ENCODE data around the gene NOL4L.

NOL4L gene

DNA sequence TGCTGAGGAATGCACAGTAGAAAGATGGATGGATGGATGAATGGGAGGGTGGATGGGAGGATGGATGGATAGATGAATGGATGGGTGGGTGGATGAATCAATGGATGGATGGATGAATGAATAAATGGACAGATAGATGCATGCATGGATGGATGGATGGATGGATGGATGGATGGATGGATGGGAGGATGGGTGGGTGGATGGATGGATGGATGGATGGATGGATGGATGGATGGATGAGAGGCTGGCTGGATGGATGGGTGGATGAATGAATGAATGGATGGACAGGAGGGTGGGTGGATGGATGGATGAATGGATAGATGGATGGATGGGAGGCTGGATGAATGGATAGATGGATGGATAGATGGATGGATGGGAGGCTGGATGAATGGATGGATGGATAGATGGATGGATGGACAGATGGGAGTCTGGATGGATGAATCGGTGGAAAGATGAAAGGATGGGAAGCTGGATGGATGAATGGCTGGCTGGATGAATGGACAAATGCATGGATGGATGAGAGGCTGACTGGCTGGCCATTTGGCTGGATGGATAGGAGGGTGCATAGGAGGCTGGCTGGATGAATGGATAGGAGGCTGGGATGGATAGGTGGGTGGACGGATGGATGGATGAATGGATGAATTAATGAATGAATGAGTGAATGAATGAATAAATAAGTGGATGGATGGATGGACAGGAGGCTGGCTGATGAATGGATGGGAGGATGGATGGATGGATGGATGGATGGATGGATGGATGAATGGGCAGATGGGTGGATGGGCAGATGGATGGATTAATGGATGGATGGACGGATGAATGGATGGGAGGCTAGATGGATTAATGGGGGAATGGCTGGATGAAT lies 28.3 kb upstream of the NOL4L start:
- no peak for DNase-seq

DNA sequence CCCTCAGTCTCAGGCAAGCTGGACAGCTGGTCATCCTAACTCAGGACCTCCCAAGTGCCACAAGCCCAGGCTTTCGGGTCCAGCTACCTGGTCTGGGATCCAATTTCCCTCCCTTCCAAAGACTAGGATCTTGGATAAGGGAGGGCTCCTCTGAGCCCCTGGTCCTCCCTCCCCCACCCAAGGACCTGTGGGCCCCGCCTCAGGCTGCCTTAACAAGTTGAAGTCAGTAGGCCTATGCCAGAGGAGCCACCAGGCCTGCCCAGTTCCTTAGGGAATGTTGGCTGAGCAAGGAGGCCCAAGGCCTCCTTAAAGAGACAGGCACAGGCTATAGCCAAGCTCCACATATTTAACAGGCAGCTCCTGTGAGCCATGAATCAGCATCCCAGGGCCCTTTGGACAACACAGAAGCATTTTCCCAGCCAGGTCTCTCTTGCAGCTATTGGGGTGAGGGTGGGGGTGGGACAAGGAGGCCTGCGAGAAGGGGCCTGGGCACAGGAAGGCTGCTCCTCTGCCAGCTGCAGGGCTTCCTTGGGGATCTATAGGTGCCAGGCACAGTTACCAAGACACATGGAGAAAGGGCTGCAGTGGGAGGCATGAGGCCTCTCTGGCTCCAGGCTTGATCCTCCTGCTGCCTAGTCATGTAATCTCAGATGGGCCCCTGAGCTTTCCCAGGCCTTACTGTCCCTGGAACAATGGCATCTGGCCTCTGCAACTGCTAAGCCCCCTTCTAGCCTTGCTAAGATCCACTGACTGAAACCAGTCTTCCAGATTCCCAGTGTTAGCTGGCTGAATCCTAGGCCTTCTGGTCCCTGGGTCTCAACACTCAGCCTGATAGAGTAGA lies 27.4 kb upstream of the NOL4L start:
- DNase-seq, result no peak

DNA sequence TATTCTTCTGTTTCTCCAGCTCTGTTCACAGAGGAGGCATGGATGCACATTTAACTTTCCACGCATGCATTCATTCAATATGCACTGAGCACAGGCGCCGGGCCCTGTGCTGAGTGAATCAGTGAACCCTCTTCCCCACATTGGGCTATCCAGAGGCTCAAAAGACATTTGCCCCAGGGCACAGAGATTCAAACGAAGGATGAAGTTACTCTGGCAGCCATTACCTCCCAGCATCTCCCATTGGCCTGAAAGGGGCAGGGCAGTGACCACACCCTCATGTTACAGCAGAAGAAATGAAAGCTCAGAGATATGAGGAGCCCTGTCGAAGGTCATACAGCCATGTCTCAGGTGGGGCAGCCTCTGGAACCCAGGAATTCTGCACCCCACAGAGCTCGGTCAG lies 26.7 kb upstream of the NOL4L start:
- DNase-seq, result no peak

DNA sequence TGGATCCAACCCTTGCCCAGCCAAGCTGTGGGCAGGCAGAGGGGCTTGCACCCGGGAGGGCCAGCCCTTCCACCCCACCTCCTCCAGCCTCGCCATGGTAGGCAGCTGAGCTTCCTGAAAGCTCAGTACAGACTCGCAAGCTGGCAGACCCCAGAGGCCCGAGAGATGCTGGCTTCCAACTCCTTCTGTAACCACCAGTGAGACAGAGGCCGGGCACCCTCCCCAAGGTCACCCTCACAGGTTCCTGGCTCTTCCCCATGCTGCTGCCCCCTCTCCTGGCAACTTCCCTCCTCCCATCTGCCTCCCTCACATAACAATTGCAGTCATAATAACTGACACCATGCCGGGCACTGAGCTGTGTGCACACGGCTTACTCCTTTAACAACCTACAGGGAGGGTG lies 26.2 kb upstream of the NOL4L start:
- DNase-seq, result peak in 3 of 4 experiments; percentile 26 to 33 (median 32)

DNA sequence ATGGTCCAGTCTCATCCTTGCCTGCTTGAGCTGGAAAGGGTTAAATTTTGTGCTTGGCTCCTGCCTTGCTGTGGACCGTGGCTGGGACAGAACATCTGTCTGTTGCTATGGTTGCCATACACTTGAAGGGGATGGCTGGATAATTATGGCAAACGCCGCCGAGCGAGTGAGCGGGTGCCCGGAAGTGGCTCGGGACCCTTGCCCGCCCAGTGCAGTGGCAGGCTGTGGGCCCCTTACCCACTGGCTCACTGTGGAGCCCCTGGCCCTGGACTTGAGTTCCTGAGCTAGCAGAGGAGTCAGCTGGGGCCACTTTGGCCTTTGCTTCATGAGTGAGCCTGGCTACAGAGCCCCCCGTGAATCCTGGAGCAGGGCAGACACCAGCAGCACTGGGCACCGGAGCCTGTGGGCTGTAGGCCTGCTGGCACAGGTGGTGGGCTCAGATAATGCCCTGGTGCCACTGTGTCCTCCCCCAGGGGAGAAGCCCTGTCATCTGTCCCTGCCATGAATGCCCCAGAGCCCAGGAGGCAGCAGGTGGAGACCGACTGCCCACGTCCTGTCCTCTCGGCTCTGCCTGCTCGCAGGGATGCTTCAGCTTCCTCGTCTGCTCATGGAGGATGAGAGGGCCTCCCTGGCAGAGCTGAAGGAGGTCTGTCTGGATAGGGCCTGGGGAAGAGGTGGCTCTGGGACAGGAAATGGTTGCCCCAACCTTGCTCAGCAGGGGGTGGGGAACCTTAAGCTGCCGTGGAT lies 25.5 kb upstream of the NOL4L start:
- DNase-seq, result no peak

DNA sequence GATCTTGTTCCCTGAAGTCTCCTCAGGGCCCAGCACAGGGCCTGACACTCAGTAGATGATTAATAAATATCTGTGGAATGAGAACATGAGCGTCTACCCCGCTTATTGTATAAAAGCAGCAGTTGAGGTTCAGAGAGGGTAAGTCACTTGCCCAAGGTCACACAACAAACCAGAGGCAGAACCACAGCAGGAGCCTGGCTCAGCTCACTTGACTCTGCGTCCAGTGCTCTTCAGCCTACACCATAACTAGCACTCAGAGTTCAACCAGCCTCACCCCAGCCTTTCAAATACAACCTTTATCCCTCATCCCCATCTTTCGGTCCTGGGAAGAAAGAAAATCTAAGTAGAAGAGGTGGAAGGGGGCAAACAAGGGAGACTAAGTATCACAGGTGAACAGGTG lies 24.9 kb upstream of the NOL4L start:
- DNase-seq, result no peak

DNA sequence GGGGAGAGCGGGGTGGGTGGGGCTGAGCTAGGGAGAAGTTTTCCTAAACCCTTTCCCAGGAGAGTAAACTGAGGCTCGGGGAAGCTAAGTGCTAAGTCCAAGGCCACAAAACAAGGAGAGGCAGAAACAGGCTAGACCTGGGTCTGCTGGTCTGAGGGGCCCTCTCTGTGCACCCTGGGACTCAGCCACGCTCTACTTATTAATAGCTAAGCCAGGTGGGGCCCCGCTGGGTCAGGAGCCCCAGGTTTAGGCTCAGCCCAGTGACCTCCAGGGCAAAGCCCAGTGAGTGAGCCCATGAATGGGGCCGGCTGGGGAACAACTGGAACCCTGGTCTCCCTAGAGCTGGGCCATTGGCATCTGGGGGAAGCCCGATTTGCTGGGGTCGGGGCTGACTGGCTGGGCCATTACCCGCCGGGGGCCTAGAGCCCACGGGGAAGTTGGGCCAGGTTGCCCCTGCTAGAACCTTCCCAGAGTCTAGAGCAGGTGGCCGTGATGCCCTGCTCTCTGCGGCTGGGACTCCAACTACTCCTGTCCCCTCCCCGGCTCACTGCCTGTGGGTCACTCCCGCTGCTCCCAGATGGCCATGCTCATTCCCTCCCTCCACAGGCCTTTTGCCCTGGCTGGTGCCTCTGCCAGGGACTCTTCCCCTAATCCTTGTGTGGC lies 24.1 kb upstream of the NOL4L start:
- no peak for DNase-seq

DNA sequence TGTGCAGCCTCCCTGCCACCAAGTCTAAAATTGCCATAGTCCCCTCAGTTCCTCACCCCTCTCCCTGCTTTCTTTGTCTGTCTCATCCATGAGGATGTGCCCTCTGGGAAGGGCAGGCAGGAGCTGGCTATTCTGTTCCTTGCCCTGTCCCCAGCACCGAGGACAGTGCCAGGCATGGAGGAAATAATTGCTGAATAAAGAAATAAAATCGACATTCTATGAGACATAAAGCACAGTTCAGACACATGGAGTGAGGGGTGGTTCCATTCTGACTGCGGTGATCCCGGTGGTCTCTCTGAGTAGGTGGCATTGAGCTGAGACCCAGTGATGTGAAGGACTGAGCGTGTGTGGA lies 23.5 kb upstream of the NOL4L start:
- no peak for DNase-seq

DNA sequence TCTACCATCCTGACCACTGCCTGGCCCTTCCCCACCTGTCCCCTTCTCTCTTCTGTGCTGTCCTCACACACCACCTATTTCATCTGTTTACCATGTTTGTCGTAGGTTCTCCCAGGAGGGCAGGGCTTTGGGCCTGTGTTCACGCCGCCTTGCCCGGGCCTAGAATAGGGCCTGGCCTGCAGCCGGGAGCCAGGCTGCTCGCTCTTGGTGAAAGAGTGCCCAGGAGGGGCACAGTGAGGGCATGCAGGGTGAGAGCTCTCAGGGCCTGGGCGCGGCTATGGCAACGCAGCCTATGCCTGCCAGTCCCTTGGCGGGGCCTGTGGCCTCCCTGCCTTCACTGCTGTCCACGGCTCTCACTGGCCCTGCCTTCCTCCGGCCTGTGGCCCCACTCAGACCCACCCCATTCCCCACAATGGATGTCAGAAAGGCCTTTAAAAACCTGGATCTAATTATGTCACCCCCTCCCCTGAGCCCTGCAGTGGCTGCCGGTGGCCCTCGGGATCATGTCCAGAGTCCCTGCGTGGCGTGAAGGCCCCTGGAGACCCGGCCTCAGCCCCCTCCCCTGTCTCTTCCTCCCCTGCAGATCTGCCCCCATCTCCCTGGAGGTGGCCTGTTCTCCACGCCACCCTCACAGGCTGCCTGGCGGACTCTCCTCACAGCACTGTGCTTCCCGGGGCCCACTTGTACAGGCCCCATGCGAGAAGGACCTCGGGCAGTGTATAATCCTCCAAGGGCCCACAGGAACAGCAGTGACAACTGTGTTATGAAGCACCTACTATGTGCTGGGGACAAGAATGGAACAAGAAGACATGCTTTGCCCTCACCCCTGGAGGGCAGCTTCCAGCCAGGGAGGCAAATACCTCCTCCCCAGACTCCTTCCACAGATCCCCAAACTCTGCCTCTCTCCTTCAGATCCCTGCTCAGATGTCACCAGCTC lies 22.9 kb upstream of the NOL4L start:
- no peak for DNase-seq

DNA sequence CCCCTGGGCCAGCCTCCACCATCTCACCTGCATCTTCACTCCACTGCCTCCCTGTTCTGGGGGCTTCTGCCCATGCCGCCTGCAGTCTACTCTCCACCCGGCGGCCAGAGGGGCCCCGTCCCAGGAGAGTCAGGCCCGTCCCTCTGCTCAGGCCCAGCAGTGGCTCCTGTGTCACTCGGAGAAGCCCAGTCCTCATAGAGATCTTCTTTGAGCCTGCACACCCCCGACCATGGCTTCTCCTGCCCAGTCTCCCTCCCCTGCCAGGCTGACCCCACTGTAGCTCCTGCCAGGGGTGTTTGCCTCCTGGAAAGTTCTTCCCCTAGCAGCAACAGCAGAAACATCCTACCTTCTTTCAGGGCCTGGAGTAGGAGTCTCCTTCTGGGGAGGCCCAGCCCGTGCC lies 22.2 kb upstream of the NOL4L start:
- DNase-seq, result no peak

DNA sequence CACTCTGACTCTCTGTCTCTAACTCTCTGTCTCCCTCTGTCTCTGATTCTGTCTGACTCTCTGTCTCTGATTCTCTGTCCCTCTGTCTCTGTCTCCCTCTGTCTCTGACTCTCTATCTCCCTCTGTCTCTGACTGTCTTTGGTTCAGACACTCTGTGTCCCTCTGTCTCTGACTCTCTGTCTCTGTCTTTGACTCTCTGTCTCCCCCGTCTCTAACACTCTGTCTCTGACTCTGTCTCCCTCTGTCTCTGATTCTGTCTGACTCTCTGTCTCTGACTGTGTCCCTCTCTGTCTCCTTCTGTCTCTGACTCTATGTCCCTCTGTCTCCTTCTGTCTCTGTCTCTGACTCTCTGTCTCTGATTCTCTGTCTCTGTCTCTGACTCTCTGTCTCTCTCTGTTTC lies 21.7 kb upstream of the NOL4L start:
- no peak for DNase-seq

DNA sequence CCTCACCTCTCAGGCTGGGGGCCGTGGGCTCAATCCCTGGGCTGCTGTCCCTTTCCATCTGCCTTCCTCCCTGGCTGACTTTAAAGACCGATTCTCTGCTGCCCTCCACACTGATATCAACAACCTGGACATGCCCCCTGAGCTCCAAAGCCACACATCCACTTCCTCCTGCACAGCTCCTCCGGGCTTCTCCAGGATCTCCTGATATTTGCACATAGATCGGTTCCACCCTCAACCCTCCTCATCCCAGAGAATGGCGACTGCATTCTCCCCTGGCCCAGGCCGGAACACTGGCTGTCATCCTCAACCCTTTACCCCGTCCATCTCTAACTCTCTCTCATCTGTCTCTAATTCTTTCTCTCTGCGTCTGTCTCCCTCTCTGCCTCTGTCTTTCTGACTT lies 21.0 kb upstream of the NOL4L start:
- peak in 1 of 4 experiments; percentile 20 for DNase-seq

DNA sequence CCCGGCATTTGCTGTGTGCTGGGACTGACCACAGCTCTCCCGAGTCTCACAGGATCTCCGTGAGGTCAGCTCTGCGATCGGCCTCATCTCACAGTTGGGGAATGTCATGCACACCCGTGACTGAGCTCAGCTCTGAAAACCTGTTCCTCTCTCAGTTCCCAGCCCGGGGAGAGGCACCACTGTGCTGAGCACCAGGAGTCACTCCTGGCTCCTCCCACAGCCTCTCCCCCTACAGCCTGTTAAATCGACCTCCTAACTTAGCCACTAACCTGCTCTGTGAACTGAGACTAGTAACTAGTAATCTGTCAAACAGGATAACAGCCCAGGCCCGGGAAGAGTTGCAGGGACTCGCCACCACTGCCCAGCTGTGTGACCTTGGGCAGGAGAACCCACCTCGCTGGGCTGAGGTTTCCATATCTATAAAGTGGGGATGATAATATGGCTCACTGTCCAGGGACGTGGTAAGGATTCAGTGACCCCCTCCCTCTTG lies 20.1 kb upstream of the NOL4L start:
- peak; percentile 93 to 97 (median 95) for DNase-seq

DNA sequence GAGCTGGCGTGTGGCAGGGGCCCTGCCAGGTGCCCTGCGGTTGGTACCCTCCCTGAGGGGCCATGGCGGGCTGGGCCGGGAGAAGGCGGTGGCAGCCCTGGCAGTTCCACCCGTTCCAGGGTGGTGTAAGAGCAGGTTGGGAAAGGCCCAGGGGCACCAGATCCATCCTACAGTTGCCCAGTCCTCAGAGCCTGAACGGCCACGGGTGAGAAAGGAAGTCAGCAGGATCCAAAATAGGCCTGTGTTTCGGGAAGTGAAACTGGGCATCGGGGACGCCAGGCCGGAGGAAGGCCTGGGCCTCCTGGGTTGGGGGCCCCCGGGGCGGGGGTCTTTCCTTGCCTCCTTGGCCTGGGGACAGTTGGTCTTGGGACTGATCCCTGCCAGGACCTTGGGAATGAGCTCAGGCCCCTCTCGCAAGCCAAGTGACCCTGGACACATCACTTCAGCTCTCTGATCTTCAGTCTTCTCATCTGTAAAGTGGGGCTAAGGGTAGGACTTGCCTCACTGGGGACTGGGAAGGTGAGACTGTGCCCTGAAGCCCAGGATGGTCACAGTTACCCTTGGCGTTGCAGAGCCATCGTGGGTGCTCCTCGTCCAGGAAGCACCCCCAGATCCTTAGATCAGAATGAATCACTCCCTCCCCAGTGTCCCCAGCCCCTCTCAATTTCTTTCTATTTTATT lies 18.1 kb upstream of the NOL4L start:
- peak; percentile 85 to 95 (median 92) for DNase-seq

DNA sequence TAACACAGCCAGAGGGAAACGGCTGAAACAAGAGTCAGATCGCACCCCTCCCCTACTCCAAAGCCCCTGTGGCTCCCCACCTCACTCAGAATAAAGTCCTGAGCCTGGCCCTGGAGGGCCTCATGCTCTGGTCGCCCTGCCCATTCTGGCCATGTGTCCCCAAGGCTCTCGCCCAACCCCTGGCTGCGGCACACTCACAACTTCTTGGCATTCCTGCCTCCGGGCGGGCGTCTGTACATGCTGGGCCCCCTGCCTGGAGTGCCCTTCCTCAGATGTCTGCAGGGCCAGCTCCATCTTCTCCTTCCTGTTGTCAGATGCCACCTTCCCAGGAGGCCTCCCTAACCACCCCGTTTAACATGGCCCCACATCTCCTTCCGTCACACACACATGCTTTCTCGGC lies 17.1 kb upstream of the NOL4L start:
- no peak for DNase-seq

DNA sequence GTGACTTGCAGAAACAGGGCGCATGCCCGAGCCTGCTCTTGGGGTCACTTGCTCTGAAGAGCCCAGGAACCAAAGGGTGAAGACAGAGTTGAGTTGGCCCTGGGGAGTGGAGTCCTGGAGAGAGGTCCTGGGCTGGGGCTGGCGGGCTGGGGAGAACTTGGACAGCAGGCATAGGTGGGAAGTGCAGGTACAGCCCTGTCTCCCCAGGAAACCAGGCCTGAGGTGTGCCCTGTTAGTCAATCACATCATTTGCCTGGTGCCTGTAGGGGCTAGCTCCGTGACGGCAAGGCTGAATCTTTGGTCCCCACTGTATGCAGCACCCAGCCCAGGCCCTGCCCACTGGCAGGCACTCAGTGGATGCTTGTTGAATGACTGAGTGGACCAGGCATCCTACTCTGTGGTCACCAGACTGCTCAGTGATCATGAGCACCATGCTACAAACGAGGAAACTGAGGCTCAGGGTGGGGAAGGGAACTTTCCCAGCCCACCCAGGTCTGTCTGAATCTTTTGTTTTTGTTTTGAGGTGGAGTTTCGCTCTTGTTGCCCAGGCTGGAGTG lies 15.6 kb upstream of the NOL4L start:
- DNase-seq, result no peak

DNA sequence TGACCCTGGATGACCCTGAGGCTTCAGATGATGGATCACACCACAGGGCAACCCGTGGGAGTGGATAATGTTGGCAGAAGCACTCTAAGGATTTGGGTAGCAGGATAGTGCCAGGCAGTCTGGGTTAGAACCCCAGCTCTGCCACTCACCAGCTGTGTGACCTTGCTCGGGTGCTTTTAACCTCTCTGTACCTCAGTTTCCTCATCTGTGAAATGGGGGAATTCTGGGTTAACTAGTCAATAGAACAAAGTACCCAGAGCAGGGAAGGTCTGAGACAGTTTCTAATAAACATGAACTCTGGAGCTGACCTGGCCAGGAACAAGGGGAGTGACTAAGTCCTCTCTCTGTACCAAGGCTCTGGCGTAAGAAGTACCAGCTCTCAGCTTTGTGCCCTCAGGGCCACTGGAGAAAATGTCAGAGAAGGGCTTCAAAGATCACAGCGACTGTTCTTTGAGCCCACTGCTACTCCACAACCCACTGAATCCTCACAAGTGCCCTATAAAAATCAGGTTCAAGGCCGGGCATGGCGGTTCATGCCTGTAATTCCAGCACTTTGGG lies 14.7 kb upstream of the NOL4L start:
- DNase-seq, result peak in 2 of 4 experiments; percentile 30 to 32

DNA sequence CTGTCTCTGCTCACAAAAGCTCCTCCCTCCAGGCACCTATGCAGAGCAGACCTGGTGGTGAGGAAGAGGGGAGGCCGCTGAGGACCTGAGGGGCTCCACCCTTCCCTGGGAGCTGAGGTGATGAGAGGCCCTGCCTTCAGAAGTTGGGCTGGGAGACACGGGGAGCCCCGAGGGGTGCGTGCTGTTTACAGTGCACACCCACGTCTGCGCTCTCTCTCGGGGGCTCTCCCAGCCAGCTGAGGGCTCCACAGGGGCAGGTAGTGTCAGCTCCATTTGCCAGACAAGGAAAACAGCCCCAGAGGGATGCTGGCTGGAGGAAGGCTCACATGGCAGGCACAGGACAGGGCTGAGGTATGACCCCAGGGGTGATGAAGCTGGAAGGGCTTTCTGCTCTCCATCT lies 13.5 kb upstream of the NOL4L start:
- DNase-seq, result no peak

DNA sequence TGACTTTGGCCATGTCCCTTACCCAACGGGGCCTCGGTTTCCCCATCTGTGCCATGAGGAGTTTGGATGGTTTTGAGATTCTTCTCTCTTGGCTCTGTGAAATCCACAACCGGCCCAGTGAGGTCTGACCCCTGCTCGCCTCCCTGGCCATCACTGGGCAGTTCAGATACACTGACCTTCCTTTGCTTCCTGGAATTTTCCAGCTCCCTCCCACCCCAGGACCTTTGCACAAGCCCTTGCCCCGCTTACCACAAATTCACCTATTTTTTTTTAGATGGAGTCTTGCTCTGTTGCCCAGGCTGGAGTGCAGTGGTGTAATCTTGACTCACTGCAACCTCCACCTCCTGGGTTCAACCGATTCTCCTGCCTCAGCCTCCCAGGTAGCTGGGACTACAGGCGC lies 12.6 kb upstream of the NOL4L start:
- DNase-seq, result no peak

DNA sequence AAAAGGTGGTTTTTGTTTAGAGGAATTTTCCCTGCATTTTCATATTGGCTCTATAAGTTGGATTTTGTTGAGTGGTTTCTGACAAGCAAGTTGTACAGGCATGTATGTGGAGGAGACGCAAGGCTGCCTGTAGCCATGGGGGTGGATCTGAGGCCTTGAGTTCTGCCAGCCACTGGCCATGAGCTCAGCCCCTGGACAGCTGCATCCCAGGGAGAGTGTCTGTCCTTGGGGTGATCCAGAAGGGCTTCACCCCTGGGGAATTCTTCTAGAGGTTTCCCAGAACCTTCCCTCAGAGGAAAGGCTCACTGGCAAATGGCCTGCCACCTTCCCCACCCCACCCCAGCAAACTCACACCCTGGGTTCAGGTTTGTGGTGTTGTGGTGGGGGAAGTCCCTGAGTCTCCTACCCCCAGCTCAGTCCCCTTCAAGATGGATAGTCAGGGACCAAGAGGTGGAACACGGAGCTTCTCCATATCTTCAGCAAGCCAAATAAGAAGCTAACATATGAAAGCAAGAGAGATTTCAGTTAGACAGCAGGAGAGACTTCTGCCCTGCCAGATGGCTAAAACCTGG lies 11.6 kb upstream of the NOL4L start:
- DNase-seq, result no peak
